GM23338 (cell line): ENCODE results near the gene VSIR. TPM values are rescaled to one million over a fixed set of nuclear protein-coding genes. Genes with fewer than 3 reads are reported as not detected.

Source experiments
- ATAC-seq: fragments of 200-7000 bp; cut with Tn5 transposase; 3 replicates; pipeline ENCODE4 v1.9.1; 2020
- DNase-seq: peaks from one replicate; pipeline ENCODE4 v3.0.0-alpha.2; 2015; ENCODE audit warnings: low spot score
- H2AFZ ChIP-seq: fragments of 200-600 bp; sonication (generic); 2 replicates; pipeline ENCODE4 v1.8.0; 2016; ENCODE audit warnings: antibody characterized with exemption, mild to moderate bottlenecking, moderate library complexity
- H3F3A ChIP-seq: fragments of 200-600 bp; sonication (generic); replicated peaks from 2 replicates; pipeline ENCODE4 v1.8.0; 2017; ENCODE audit warnings: antibody characterized with exemption, mixed run types, low read depth
- H3K27ac ChIP-seq: fragments of 200-600 bp; sonication (generic); 2 replicates; pipeline ENCODE4 v1.6.1; 2016; ENCODE audit warnings: low read depth
- H3K27me3 ChIP-seq: fragments of 200-600 bp; sonication (generic); 2 replicates; pipeline ENCODE4 v1.8.0; 2016; ENCODE audit warnings: mild to moderate bottlenecking, mixed run types, moderate library complexity; ENCODE audit not compliant: insufficient read depth
- H3K36me3 ChIP-seq: fragments of 200-600 bp; sonication (generic); 2 replicates; pipeline ENCODE4 v1.8.0; 2016; ENCODE audit warnings: mild to moderate bottlenecking; ENCODE audit not compliant: insufficient read depth
- H3K4me1 ChIP-seq: fragments of 200-600 bp; sonication (generic); 2 replicates; pipeline ENCODE4 v1.8.0; 2016; ENCODE audit warnings: mild to moderate bottlenecking, moderate library complexity; ENCODE audit not compliant: insufficient read depth
- H3K4me2 ChIP-seq: fragments of 200-600 bp; sonication (generic); 2 replicates; pipeline ENCODE4 v1.7.1; 2017; ENCODE audit warnings: mixed run types
- H3K4me3 ChIP-seq: fragments of 200-600 bp; sonication (generic); 2 replicates; pipeline ENCODE4 v1.6.1; 2016; ENCODE audit warnings: mixed run types
- H3K79me2 ChIP-seq: fragments of 200-600 bp; sonication (generic); replicated peaks from 2 replicates; pipeline ENCODE4 v1.8.0; 2017; ENCODE audit warnings: mild to moderate bottlenecking; ENCODE audit not compliant: insufficient read depth
- H3K9me2 ChIP-seq: fragments of 200-600 bp; sonication (generic); 2 replicates; pipeline ENCODE4 v1.8.0; 2017; ENCODE audit not compliant: insufficient read depth
- H4K20me1 ChIP-seq: fragments of 200-600 bp; sonication (generic); replicated peaks from 2 replicates; pipeline ENCODE4 v1.8.0; 2017; ENCODE audit warnings: mild to moderate bottlenecking; ENCODE audit not compliant: insufficient read depth
- H3K27ac Mint-ChIP-seq: 2 replicates; pipeline ENCODE4 v1.8.0; 2020; ENCODE audit warnings: inconsistent platforms, mild to moderate bottlenecking, moderate library complexity, mixed read lengths
- H3K27me3 Mint-ChIP-seq: 3 replicates; pipeline ENCODE4 v1.8.0; 2022; ENCODE audit warnings: low read depth, mild to moderate bottlenecking, moderate library complexity, mixed read lengths, inconsistent platforms; ENCODE audit not compliant: insufficient read depth, poor library complexity
- H3K36me3 Mint-ChIP-seq: 3 replicates; pipeline ENCODE4 v1.8.0; 2021; ENCODE audit warnings: low read depth, mild to moderate bottlenecking, inconsistent platforms, moderate library complexity, mixed read lengths
- H3K4me1 Mint-ChIP-seq: 3 replicates; pipeline ENCODE4 v1.8.0; 2020; ENCODE audit warnings: mild to moderate bottlenecking, inconsistent platforms, mixed read lengths
- H3K4me3 Mint-ChIP-seq: 3 replicates; pipeline ENCODE4 v1.8.0; 2021; ENCODE audit warnings: moderate library complexity, mild to moderate bottlenecking, inconsistent platforms, mixed read lengths
- H3K9me3 Mint-ChIP-seq: 3 replicates; pipeline ENCODE4 v1.8.0; 2020; ENCODE audit warnings: moderate library complexity, mild to moderate bottlenecking, inconsistent platforms, mixed read lengths
- CREB1 ChIP-seq: fragments of 250-450 bp; sonication (Bioruptor Pico); IDR thresholded peaks from 2 replicates; pipeline ENCODE4 v1.5.0; 2020; ENCODE audit warnings: low read depth, mild to moderate bottlenecking, moderate library complexity
- CTCF ChIP-seq, 2 experiments: fragments of 200-600 bp in 1 of 2; sonication (generic) in 1 of 2; conservative IDR thresholded peaks; 2 replicates each; pipeline versions ENCODE4 v1.5.1 to v1.6.1; 2016 to 2017; ENCODE audit warnings: antibody characterized with exemption in 2 of 2, low read depth in 2 of 2, mild to moderate bottlenecking in 2 of 2, moderate library complexity in 1 of 2
- EZH2 ChIP-seq: fragments of 200-600 bp; sonication (generic); IDR thresholded peaks from one replicate; pipeline ENCODE4 v1.8.0; 2017; ENCODE audit warnings: antibody characterized with exemption, mild to moderate bottlenecking, low read depth; ENCODE audit not compliant: unreplicated experiment
- EZH2phosphoT487 ChIP-seq: fragments of 200-600 bp; sonication (generic); IDR thresholded peaks from one replicate; pipeline ENCODE4 v1.8.1; 2018; ENCODE audit warnings: antibody characterized with exemption; ENCODE audit not compliant: unreplicated experiment
- JUNB ChIP-seq: IDR thresholded peaks from one replicate; pipeline ENCODE4 v1.6.1; 2016; ENCODE audit warnings: antibody characterized with exemption; ENCODE audit not compliant: unreplicated experiment
- NANOG ChIP-seq: IDR thresholded peaks from 2 replicates; pipeline ENCODE4 v1.6.1; 2016; ENCODE audit warnings: antibody characterized with exemption, borderline replicate concordance
- POLR2AphosphoS5 ChIP-seq: IDR thresholded peaks from 2 replicates; pipeline ENCODE4 v1.6.1; 2016; ENCODE audit warnings: antibody characterized with exemption, low read depth
- STAT1 ChIP-seq: IDR thresholded peaks from one replicate; pipeline ENCODE4 v1.6.1; 2016; ENCODE audit warnings: antibody characterized with exemption; ENCODE audit not compliant: unreplicated experiment
- ZNF114 ChIP-seq: fragments of 250-450 bp; sonication (Bioruptor Pico); IDR thresholded peaks from 2 replicates; pipeline ENCODE4 v1.5.0; 2020; ENCODE audit warnings: mild to moderate bottlenecking, moderate library complexity
- ZNF331 ChIP-seq: fragments of 250-450 bp; sonication (Bioruptor Pico); IDR thresholded peaks from 2 replicates; pipeline ENCODE4 v1.5.0; 2020; ENCODE audit warnings: low read depth, mild to moderate bottlenecking, moderate library complexity
- polyA plus RNA-seq: library from polyadenylated mRNA; unstranded; fragments of >200 nt; fragmentation: Nextera tagmentation; extraction: Ambion mirVana; gene quantifications from 2 replicates; pipeline ENCODE4 v1.2.1, GENCODE V29; 2016
- total RNA-seq: library from RNA; depleted of rRNA; stranded (reverse); fragments of >200 nt; shearing (Covaris generic); gene quantifications from 2 replicates; pipeline ENCODE4 v1.2.3, GENCODE V29; 2014
- TF ChIP-seq, protein P1 (sequence below): IDR thresholded peaks from one replicate; pipeline ENCODE4 v1.6.1; 2018; ENCODE audit warnings: antibody characterized with exemption; ENCODE audit not compliant: unreplicated experiment
- TF ChIP-seq, protein P2 (sequence below): fragments of 250-450 bp; sonication (Bioruptor Pico); IDR thresholded peaks from 2 replicates; pipeline ENCODE4 v1.5.0; 2020; ENCODE audit warnings: mild to moderate bottlenecking, moderate library complexity
- TF ChIP-seq, protein P3 (sequence below): IDR thresholded peaks from 2 replicates; pipeline ENCODE4 v1.6.1; 2016; ENCODE audit warnings: antibody characterized with exemption

The VSIR gene
- total and polyA plus RNA-seq, 2 experiments from 2014 or later = 0.10 to 0.74 TPM

GRCh38 chr10:71806704-71807556 is 33.6 kb upstream of the VSIR start:
- Mint-ChIP-seq H3K27me3 (peaks cover 12% of the 10 kb centered on the region), H3K9me3 (no peaks in the 10 kb centered on the region; the same call in 2 of the 3 replicates), H3K27ac (no peak overlapping the region), H3K36me3 (no peaks in the 10 kb centered on the region), H3K4me1 (peaks cover 3% of the 10 kb centered on the region), H3K4me3 (no peak overlapping the region)
- H3K79me2 ChIP-seq = no peaks in the 10 kb centered on the region
- H3K9me2 ChIP-seq = no peaks in the 10 kb centered on the region
- H2AFZ ChIP-seq = no peak overlapping the region
- ATAC-seq (no peak), DNase-seq (no peak)
- H3F3A ChIP-seq = no peaks in the 10 kb centered on the region
- H3K4me2 ChIP-seq = no peak overlapping the region
- H4K20me1 ChIP-seq = no peaks in the 10 kb centered on the region; the same call in 1 of the 2 replicates
- peaks cover 3% of the 10 kb centered on the region; the same call in 1 of the 2 replicates for H3K27me3 ChIP-seq
- H3K4me1 ChIP-seq = no peaks in the 10 kb centered on the region
- H3K36me3 ChIP-seq = no peaks in the 10 kb centered on the region
- no peak overlapping the region for H3K27ac ChIP-seq
- no peak for TF ChIP-seq JUNB
- TF ChIP-seq, protein P1, sequence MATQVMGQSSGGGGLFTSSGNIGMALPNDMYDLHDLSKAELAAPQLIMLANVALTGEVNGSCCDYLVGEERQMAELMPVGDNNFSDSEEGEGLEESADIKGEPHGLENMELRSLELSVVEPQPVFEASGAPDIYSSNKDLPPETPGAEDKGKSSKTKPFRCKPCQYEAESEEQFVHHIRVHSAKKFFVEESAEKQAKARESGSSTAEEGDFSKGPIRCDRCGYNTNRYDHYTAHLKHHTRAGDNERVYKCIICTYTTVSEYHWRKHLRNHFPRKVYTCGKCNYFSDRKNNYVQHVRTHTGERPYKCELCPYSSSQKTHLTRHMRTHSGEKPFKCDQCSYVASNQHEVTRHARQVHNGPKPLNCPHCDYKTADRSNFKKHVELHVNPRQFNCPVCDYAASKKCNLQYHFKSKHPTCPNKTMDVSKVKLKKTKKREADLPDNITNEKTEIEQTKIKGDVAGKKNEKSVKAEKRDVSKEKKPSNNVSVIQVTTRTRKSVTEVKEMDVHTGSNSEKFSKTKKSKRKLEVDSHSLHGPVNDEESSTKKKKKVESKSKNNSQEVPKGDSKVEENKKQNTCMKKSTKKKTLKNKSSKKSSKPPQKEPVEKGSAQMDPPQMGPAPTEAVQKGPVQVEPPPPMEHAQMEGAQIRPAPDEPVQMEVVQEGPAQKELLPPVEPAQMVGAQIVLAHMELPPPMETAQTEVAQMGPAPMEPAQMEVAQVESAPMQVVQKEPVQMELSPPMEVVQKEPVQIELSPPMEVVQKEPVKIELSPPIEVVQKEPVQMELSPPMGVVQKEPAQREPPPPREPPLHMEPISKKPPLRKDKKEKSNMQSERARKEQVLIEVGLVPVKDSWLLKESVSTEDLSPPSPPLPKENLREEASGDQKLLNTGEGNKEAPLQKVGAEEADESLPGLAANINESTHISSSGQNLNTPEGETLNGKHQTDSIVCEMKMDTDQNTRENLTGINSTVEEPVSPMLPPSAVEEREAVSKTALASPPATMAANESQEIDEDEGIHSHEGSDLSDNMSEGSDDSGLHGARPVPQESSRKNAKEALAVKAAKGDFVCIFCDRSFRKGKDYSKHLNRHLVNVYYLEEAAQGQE = no peak
- no peak for TF ChIP-seq EZH2
- TF ChIP-seq NANOG = no peak
- no peak for TF ChIP-seq POLR2AphosphoS5
- no peak for TF ChIP-seq STAT1
- TF ChIP-seq ZNF114 (CRISPR knock-in tag) = no peak
- TF ChIP-seq, protein P2, sequence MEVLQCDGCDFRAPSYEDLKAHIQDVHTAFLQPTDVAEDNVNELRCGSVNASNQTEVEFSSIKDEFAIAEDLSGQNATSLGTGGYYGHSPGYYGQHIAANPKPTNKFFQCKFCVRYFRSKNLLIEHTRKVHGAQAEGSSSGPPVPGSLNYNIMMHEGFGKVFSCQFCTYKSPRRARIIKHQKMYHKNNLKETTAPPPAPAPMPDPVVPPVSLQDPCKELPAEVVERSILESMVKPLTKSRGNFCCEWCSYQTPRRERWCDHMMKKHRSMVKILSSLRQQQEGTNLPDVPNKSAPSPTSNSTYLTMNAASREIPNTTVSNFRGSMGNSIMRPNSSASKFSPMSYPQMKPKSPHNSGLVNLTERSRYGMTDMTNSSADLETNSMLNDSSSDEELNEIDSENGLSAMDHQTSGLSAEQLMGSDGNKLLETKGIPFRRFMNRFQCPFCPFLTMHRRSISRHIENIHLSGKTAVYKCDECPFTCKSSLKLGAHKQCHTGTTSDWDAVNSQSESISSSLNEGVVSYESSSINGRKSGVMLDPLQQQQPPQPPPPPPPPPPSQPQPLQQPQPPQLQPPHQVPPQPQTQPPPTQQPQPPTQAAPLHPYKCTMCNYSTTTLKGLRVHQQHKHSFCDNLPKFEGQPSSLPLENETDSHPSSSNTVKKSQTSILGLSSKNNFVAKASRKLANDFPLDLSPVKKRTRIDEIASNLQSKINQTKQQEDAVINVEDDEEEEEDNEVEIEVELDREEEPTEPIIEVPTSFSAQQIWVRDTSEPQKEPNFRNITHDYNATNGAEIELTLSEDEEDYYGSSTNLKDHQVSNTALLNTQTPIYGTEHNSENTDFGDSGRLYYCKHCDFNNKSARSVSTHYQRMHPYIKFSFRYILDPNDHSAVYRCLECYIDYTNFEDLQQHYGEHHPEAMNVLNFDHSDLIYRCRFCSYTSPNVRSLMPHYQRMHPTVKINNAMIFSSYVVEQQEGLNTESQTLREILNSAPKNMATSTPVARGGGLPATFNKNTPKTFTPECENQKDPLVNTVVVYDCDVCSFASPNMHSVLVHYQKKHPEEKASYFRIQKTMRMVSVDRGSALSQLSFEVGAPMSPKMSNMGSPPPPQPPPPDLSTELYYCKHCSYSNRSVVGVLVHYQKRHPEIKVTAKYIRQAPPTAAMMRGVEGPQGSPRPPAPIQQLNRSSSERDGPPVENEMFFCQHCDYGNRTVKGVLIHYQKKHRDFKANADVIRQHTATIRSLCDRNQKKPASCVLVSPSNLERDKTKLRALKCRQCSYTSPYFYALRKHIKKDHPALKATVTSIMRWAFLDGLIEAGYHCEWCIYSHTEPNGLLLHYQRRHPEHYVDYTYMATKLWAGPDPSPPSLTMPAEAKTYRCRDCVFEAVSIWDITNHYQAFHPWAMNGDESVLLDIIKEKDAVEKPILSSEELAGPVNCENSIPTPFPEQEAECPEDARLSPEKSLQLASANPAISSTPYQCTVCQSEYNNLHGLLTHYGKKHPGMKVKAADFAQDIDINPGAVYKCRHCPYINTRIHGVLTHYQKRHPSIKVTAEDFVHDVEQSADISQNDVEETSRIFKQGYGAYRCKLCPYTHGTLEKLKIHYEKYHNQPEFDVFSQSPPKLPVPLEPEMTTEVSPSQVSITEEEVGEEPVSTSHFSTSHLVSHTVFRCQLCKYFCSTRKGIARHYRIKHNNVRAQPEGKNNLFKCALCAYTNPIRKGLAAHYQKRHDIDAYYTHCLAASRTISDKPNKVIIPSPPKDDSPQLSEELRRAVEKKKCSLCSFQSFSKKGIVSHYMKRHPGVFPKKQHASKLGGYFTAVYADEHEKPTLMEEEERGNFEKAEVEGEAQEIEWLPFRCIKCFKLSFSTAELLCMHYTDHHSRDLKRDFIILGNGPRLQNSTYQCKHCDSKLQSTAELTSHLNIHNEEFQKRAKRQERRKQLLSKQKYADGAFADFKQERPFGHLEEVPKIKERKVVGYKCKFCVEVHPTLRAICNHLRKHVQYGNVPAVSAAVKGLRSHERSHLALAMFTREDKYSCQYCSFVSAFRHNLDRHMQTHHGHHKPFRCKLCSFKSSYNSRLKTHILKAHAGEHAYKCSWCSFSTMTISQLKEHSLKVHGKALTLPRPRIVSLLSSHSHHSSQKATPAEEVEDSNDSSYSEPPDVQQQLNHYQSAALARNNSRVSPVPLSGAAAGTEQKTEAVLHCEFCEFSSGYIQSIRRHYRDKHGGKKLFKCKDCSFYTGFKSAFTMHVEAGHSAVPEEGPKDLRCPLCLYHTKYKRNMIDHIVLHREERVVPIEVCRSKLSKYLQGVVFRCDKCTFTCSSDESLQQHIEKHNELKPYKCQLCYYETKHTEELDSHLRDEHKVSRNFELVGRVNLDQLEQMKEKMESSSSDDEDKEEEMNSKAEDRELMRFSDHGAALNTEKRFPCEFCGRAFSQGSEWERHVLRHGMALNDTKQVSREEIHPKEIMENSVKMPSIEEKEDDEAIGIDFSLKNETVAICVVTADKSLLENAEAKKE = no peak
- no peak for TF ChIP-seq CREB1
- no peak for TF ChIP-seq ZNF331 (CRISPR knock-in tag)
- no peak for TF ChIP-seq CTCF (conservative IDR thresholded peaks at IDR 0.05; ENCODE audit: low read depth in 2 of 2)
- TF ChIP-seq, protein P3, sequence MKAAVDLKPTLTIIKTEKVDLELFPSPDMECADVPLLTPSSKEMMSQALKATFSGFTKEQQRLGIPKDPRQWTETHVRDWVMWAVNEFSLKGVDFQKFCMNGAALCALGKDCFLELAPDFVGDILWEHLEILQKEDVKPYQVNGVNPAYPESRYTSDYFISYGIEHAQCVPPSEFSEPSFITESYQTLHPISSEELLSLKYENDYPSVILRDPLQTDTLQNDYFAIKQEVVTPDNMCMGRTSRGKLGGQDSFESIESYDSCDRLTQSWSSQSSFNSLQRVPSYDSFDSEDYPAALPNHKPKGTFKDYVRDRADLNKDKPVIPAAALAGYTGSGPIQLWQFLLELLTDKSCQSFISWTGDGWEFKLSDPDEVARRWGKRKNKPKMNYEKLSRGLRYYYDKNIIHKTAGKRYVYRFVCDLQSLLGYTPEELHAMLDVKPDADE = no peak
- TF ChIP-seq EZH2phosphoT487 = no peak
- H3K4me3 ChIP-seq = no peak overlapping the region
